ENCODE measurements around the gene GNG4. TPM values are rescaled to one million over a fixed set of nuclear protein-coding genes. Genes with fewer than 3 reads are reported as not detected.

The GNG4 gene
- total RNA-seq, 1 donor from 2014 or later: 0.60 TPM

- peak overlapping the region; percentile 88 for H3K4me3 Mint-ChIP-seq (ENCODE audit: unreplicated experiment)
- DNase-seq (ENCODE audit: low spot score): peak; percentile 77
- TF ChIP-seq, protein P1, sequence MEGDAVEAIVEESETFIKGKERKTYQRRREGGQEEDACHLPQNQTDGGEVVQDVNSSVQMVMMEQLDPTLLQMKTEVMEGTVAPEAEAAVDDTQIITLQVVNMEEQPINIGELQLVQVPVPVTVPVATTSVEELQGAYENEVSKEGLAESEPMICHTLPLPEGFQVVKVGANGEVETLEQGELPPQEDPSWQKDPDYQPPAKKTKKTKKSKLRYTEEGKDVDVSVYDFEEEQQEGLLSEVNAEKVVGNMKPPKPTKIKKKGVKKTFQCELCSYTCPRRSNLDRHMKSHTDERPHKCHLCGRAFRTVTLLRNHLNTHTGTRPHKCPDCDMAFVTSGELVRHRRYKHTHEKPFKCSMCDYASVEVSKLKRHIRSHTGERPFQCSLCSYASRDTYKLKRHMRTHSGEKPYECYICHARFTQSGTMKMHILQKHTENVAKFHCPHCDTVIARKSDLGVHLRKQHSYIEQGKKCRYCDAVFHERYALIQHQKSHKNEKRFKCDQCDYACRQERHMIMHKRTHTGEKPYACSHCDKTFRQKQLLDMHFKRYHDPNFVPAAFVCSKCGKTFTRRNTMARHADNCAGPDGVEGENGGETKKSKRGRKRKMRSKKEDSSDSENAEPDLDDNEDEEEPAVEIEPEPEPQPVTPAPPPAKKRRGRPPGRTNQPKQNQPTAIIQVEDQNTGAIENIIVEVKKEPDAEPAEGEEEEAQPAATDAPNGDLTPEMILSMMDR (IDR thresholded peaks at IDR 0.05): no peak
- no peaks in the 10 kb centered on the region for H3K9me3 Mint-ChIP-seq (ENCODE audit: low read depth)
- no peaks in the 10 kb centered on the region for H3K27me3 Mint-ChIP-seq (ENCODE audit: low read depth)
- peak overlapping the region; percentile 97 for H3K27ac Mint-ChIP-seq (ENCODE audit: unreplicated experiment)
- H3K36me3 Mint-ChIP-seq (ENCODE audit: low read depth): no peaks in the 10 kb centered on the region
- peaks cover 34% of the 10 kb centered on the region for H3K4me1 Mint-ChIP-seq (ENCODE audit: low read depth)
Measured at GRCh38 chr1:235503403-235504121, 146.0 kb downstream of the GNG4 start.

GRCh38 chr1:235502601-235503402 lies 146.8 kb downstream of the GNG4 start:
- H3K36me3 Mint-ChIP-seq (ENCODE audit: low read depth): no peaks in the 10 kb centered on the region
- H3K4me3 Mint-ChIP-seq (ENCODE audit: unreplicated experiment): peak overlapping the region; percentile 88
- H3K27me3 Mint-ChIP-seq (ENCODE audit: low read depth): no peaks in the 10 kb centered on the region
- H3K27ac Mint-ChIP-seq (ENCODE audit: unreplicated experiment): peak overlapping the region; percentile 97
- H3K4me1 Mint-ChIP-seq (ENCODE audit: low read depth): peaks cover 34% of the 10 kb centered on the region
- no peak for DNase-seq (ENCODE audit: low spot score)
- H3K9me3 Mint-ChIP-seq (ENCODE audit: low read depth): no peaks in the 10 kb centered on the region
- TF ChIP-seq, protein P1 (IDR thresholded peaks at IDR 0.05): no peak

DNA sequence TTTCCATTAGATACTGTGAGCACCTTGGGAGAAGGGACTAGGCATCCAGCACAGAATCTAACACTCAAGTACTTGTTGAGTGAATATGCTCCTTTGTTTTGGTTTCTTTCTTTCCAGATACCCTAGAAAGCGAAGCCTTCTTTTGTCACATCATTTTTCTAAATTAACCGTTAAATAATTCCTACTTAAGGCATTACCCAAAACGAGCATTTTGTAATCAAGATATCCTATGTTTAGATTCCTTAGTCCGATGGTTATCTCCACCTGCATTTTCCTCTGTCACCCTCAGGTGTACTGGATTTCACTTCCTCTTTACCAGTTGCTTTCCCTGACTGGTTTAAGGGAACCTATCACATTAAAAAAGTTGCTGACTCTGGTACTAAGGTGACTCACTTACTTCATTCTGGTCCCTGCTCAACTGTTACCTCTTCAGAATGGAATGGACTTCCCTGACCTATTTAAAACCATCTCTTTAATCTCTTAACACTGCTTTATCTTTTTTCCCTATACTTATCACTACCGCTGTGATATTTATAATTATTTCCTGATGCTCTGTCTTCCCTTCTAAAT lies 148.5 kb downstream of the GNG4 start:
- no peaks in the 10 kb centered on the region for H3K27me3 Mint-ChIP-seq (ENCODE audit: low read depth)
- TF ChIP-seq, protein P1 (IDR thresholded peaks at IDR 0.05): no peak
- peaks cover 30% of the 10 kb centered on the region for H3K4me1 Mint-ChIP-seq (ENCODE audit: low read depth)
- DNase-seq (ENCODE audit: low spot score): no peak
- no peak overlapping the region for H3K4me3 Mint-ChIP-seq (ENCODE audit: unreplicated experiment)
- H3K27ac Mint-ChIP-seq (ENCODE audit: unreplicated experiment): peak overlapping the region; percentile 65
- no peaks in the 10 kb centered on the region for H3K36me3 Mint-ChIP-seq (ENCODE audit: low read depth)
- H3K9me3 Mint-ChIP-seq (ENCODE audit: low read depth): no peaks in the 10 kb centered on the region

Other genes with a start within 250 kb of the GNG4 start
- 28.1 to 36.6 TPM (median 30.4 TPM) in 3 replicates for gene B3GALNT2, start 145.3 kb downstream of the GNG4 start, total RNA-seq
- gene LYST, start 217.1 kb upstream of the GNG4 start, total RNA-seq: 14.9 to 16.4 TPM (median 16.0 TPM) in 3 replicates